CD4-positive, alpha-beta T cell treated with Interleukin-21 for 1 hour (primary cell): Measurements from ENCODE around the gene PA2G4.
A peak's percentile ranks its signal among the peaks of the same experiment; 100 is the strongest.

Experiments used
- DNase-seq: peaks from one replicate; pipeline ENCODE4 v3.0.0-alpha.2; 2020

Gene PA2G4

GRCh38 chr12:56127485-56127887 is 23.1 kb downstream of the PA2G4 start:
- DNase-seq: no peak

- DNase-seq: peak; percentile 100
These were observed 23.7 kb downstream of the PA2G4 start, which contains the start of gene ESYT1 for GRCh38 chr12:56127888-56128669. Gene ESYT1, plus strand, starts transcription at chr12:56128267. Its CDS starts 53 bp downstream, at chr12:56128320.

GRCh38 chr12:56128670-56129205 is 24.4 kb downstream of the PA2G4 start:
- peak; percentile 22 for DNase-seq

GRCh38 chr12:56129206-56129941 is 25.0 kb downstream of the PA2G4 start:
- DNase-seq: peak; percentile 85

GRCh38 chr12:56129942-56130495 is 25.7 kb downstream of the PA2G4 start:
- no peak for DNase-seq

- DNase-seq: no peak
These were observed 26.5 kb downstream of the PA2G4 start for GRCh38 chr12:56130876-56131275.

- DNase-seq: no peak
These were observed 30.5 kb downstream of the PA2G4 start for GRCh38 chr12:56134897-56135296.

GRCh38 chr12:56137853-56138571 is 33.7 kb downstream of the PA2G4 start:
- no peak for DNase-seq

GRCh38 chr12:56141946-56142784 is 37.8 kb downstream of the PA2G4 start:
- no peak for DNase-seq

- DNase-seq: no peak
These were observed 38.9 kb downstream of the PA2G4 start for GRCh38 chr12:56143217-56143616.

GRCh38 chr12:56143870-56144269 is 39.5 kb downstream of the PA2G4 start:
- DNase-seq: no peak

GRCh38 chr12:56145217-56145616 is 40.9 kb downstream of the PA2G4 start:
- DNase-seq: no peak

GRCh38 chr12:56146492-56147460 is 42.4 kb downstream of the PA2G4 start:
- DNase-seq: no peak

- DNase-seq: peak; percentile 31
These were observed 46.2 kb downstream of the PA2G4 start for GRCh38 chr12:56150563-56150962.

GRCh38 chr12:56151672-56152131 is 47.3 kb downstream of the PA2G4 start:
- peak; percentile 71 for DNase-seq

- peak; percentile 90 for DNase-seq
These were observed 47.9 kb downstream of the PA2G4 start, which contains the start of gene MYL6B for GRCh38 chr12:56152132-56152755. Gene MYL6B, plus strand, starts transcription at chr12:56152587. Its CDS starts 1,332 bp downstream, at chr12:56153919.

GRCh38 chr12:56152756-56153677 is 48.7 kb downstream of the PA2G4 start:
- DNase-seq: no peak

GRCh38 chr12:56153678-56154065 is 49.3 kb downstream of the PA2G4 start:
- no peak for DNase-seq
